ENCODE measurements around the gene ZNF763.

ZNF763 gene

GRCh38 chr19:11973019-11973810 lies 8.4 kb downstream of the ZNF763 start:
- H3K4me3 ChIP-seq (ENCODE audit: control insufficient read depth, low read depth, low read length): no peak overlapping the region
- TF ChIP-seq, protein P1, sequence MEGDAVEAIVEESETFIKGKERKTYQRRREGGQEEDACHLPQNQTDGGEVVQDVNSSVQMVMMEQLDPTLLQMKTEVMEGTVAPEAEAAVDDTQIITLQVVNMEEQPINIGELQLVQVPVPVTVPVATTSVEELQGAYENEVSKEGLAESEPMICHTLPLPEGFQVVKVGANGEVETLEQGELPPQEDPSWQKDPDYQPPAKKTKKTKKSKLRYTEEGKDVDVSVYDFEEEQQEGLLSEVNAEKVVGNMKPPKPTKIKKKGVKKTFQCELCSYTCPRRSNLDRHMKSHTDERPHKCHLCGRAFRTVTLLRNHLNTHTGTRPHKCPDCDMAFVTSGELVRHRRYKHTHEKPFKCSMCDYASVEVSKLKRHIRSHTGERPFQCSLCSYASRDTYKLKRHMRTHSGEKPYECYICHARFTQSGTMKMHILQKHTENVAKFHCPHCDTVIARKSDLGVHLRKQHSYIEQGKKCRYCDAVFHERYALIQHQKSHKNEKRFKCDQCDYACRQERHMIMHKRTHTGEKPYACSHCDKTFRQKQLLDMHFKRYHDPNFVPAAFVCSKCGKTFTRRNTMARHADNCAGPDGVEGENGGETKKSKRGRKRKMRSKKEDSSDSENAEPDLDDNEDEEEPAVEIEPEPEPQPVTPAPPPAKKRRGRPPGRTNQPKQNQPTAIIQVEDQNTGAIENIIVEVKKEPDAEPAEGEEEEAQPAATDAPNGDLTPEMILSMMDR (conservative IDR thresholded peaks at IDR 0.05; ENCODE audit: control insufficient read depth, insufficient read depth, low read depth, low read length): no peak
- no peak for DNase-seq (ENCODE audit: low read depth)

DNA sequence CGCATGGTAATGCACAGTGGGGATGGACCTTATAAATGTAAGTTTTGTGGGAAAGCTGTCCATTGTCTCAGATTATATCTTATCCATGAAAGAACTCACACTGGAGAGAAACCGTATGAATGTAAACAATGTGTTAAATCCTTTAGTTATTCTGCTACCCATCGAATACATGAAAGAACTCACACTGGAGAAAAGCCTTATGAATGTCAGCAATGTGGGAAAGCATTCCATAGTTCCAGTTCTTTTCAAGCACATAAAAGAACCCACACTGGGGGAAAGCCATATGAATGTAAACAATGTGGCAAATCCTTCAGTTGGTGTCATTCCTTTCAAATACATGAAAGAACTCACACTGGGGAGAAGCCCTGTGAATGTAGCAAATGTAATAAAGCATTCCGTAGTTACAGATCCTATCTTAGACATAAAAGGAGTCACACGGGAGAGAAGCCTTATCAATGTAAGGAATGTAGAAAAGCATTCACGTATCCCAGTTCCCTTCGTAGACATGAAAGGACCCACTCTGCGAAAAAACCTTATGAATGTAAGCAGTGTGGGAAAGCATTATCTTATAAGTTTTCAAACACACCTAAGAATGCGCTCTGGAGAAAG lies 13.8 kb downstream of the ZNF763 start:
- TF ChIP-seq, protein P1 (conservative IDR thresholded peaks at IDR 0.05; ENCODE audit: control insufficient read depth, insufficient read depth, low read depth, low read length): no peak
- H3K4me3 ChIP-seq (ENCODE audit: control insufficient read depth, low read depth, low read length): no peak overlapping the region
- DNase-seq (ENCODE audit: low read depth): no peak

GRCh38 chr19:11979527-11979926 lies 14.7 kb downstream of the ZNF763 start:
- TF ChIP-seq, protein P1 (conservative IDR thresholded peaks at IDR 0.05; ENCODE audit: control insufficient read depth, insufficient read depth, low read depth, low read length): no peak
- no peak for DNase-seq (ENCODE audit: low read depth)
- H3K4me3 ChIP-seq (ENCODE audit: control insufficient read depth, low read depth, low read length): no peak overlapping the region

- H3K4me3 ChIP-seq (ENCODE audit: control insufficient read depth, low read depth, low read length): no peak overlapping the region
- TF ChIP-seq, protein P1 (conservative IDR thresholded peaks at IDR 0.05; ENCODE audit: control insufficient read depth, insufficient read depth, low read depth, low read length): no peak
- DNase-seq (ENCODE audit: low read depth): peak; percentile 19
Measured at GRCh38 chr19:11982526-11982925, 17.7 kb downstream of the ZNF763 start.

DNA sequence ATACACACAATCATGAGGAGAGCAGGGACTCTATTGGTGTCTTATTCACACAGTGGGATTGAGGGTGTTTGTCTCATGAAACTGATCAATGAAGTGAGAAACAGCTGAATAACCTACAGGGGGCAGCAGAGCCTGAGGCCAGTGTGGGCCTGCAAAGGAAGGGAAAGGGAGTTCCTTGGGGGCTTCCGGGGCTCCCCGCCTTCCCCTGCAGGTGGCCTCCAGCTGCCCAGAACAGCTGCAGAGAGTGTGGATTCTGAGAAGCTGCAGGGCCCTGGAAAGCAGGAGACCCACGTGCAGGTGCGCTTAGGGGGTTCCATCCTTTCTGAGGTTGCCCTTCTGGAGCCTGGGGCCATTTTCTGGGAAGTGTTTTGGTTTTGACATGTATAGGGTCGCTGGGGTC lies 20.1 kb downstream of the ZNF763 start:
- no peak for DNase-seq (ENCODE audit: low read depth)
- H3K4me3 ChIP-seq (ENCODE audit: control insufficient read depth, low read depth, low read length): no peak overlapping the region
- TF ChIP-seq, protein P1 (conservative IDR thresholded peaks at IDR 0.05; ENCODE audit: control insufficient read depth, insufficient read depth, low read depth, low read length): no peak

GRCh38 chr19:11986754-11987153 lies 21.9 kb downstream of the ZNF763 start:
- no peak for DNase-seq (ENCODE audit: low read depth)
- TF ChIP-seq, protein P1 (conservative IDR thresholded peaks at IDR 0.05; ENCODE audit: control insufficient read depth, insufficient read depth, low read depth, low read length): no peak
- H3K4me3 ChIP-seq (ENCODE audit: control insufficient read depth, low read depth, low read length): no peak overlapping the region

All from fibroblast of mammary gland (primary cell).